ENCODE measurements around the gene SLC37A4.

GRCh38 chr11:119023741-119024140, 6.9 kb downstream of the SLC37A4 start:
- TF ChIP-seq CTCF (IDR thresholded peaks at IDR 0.05; ENCODE audit: poor library complexity) (no peak), EZH2phosphoT487 (IDR thresholded peaks at IDR 0.05; ENCODE audit: low read depth, severe bottlenecking, unreplicated experiment) (no peak)
